ENCODE measurements around the gene MAML3.

The MAML3 gene

DNA sequence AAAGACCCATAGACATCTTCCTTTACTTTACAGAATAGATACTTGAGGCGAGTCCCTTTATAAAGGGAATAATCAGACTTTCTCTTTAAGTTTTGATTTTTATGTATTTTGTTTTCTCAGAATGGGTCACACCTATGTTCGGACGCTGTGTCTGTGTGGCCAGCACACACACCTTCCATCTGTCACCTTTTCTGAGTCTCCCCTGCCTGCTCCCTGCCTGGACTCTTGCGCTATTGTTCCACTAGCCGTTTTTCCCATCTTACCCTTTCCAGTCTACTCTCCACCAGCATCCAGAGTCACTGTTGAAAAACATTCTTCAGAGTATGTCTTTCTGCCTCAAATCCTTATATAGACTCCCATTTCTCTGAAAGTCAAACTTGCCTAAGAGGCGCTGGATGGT is 236.1 kb downstream of the MAML3 start:
- H3K4me1 ChIP-seq (ENCODE audit: insufficient read depth, low read length, severe bottlenecking): no peaks in the 10 kb centered on the region
- no peaks in the 10 kb centered on the region for H3F3A ChIP-seq (ENCODE audit: insufficient read depth, low read length)
- H4K20me1 ChIP-seq (ENCODE audit: insufficient read depth, low read length): no peaks in the 10 kb centered on the region
- H3K9me3 ChIP-seq (ENCODE audit: low read length): no peaks in the 10 kb centered on the region
- H3K27me3 ChIP-seq (ENCODE audit: insufficient read depth, low read length): no peaks in the 10 kb centered on the region
- H3K27ac ChIP-seq (ENCODE audit: low read depth, low read length, poor library complexity, severe bottlenecking): no peak overlapping the region
- H3K4me2 ChIP-seq (ENCODE audit: low read length): no peak overlapping the region
- H3K9me2 ChIP-seq (ENCODE audit: low read depth, low read length): no peaks in the 10 kb centered on the region
- TF ChIP-seq EZH2 (IDR thresholded peaks at IDR 0.05; ENCODE audit: borderline replicate concordance, low read length): no peak
- TF ChIP-seq, protein P1, sequence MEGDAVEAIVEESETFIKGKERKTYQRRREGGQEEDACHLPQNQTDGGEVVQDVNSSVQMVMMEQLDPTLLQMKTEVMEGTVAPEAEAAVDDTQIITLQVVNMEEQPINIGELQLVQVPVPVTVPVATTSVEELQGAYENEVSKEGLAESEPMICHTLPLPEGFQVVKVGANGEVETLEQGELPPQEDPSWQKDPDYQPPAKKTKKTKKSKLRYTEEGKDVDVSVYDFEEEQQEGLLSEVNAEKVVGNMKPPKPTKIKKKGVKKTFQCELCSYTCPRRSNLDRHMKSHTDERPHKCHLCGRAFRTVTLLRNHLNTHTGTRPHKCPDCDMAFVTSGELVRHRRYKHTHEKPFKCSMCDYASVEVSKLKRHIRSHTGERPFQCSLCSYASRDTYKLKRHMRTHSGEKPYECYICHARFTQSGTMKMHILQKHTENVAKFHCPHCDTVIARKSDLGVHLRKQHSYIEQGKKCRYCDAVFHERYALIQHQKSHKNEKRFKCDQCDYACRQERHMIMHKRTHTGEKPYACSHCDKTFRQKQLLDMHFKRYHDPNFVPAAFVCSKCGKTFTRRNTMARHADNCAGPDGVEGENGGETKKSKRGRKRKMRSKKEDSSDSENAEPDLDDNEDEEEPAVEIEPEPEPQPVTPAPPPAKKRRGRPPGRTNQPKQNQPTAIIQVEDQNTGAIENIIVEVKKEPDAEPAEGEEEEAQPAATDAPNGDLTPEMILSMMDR (IDR thresholded peaks at IDR 0.05; ENCODE audit: low read length): no peak
- H3K79me2 ChIP-seq (ENCODE audit: insufficient read depth, low read length): no peaks in the 10 kb centered on the region
- H2AFZ ChIP-seq (ENCODE audit: low read length): no peak overlapping the region
- H3K4me3 ChIP-seq (ENCODE audit: low read depth, low read length, poor library complexity, severe bottlenecking): no peak overlapping the region
- no peaks in the 10 kb centered on the region for H3K36me3 ChIP-seq (ENCODE audit: insufficient read depth, low read length)
- H3K9ac ChIP-seq (ENCODE audit: low read length): no peak overlapping the region

DNA sequence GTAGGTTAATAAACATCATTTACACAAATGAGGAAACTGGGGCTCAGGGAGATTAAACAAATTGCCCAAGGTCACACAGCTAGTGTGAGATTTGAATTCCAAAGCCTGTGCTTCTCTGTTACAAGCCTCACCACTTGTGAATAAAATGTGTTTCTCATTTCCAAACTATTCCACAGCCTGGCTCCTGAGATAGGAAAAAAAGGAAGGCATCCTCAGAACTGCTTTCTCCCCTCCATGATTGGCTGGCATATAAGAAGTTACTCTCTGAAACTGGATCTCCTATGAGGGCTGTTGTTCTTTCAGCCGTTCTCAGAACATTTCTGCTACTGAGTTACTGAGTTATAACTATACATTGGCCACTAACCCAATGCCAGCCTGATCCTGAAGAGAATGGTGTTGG is 237.9 kb downstream of the MAML3 start:
- Histone ChIP-seq H3K27me3 (ENCODE audit: insufficient read depth, low read length) (no peaks in the 10 kb centered on the region), H3K79me2 (ENCODE audit: insufficient read depth, low read length) (no peaks in the 10 kb centered on the region), H3K9me2 (ENCODE audit: low read depth, low read length) (no peaks in the 10 kb centered on the region), H3K4me1 (ENCODE audit: insufficient read depth, low read length, severe bottlenecking) (no peaks in the 10 kb centered on the region), H3K9me3 (ENCODE audit: low read length) (no peaks in the 10 kb centered on the region), H3F3A (ENCODE audit: insufficient read depth, low read length) (no peaks in the 10 kb centered on the region), H3K4me3 (ENCODE audit: low read depth, low read length, poor library complexity, severe bottlenecking) (no peak overlapping the region), H3K9ac (ENCODE audit: low read length) (no peak overlapping the region), H3K4me2 (ENCODE audit: low read length) (no peak overlapping the region), H3K27ac (ENCODE audit: low read depth, low read length, poor library complexity, severe bottlenecking) (no peak overlapping the region), H2AFZ (ENCODE audit: low read length) (no peak overlapping the region), H4K20me1 (ENCODE audit: insufficient read depth, low read length) (no peaks in the 10 kb centered on the region), H3K36me3 (ENCODE audit: insufficient read depth, low read length) (no peaks in the 10 kb centered on the region)
- TF ChIP-seq, protein P1 (IDR thresholded peaks at IDR 0.05; ENCODE audit: low read length): no peak
- TF ChIP-seq EZH2 (IDR thresholded peaks at IDR 0.05; ENCODE audit: borderline replicate concordance, low read length): no peak

DNA sequence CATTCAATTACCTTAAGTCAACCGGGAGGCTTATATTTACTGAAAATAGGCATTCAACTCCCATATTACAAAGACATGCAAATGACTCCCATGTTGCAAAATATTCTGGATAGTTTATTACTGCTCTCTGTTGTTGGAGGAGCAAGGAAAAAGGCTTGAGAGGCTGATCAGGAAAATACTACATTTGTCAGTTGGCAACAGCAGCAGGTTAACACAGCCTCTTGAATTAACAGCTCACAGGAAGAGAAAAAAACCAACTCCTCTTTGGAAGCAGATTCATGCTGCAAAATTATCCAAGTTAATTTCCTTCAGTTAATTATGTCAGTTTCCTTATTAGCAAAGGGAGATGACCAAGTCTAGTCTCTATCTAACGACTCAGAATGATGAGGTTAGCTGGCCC is 238.9 kb downstream of the MAML3 start:
- Histone ChIP-seq H3K27ac (ENCODE audit: low read depth, low read length, poor library complexity, severe bottlenecking) (no peak overlapping the region), H3K4me1 (ENCODE audit: insufficient read depth, low read length, severe bottlenecking) (no peaks in the 10 kb centered on the region), H3K9me2 (ENCODE audit: low read depth, low read length) (no peaks in the 10 kb centered on the region), H2AFZ (ENCODE audit: low read length) (no peak overlapping the region), H3K4me3 (ENCODE audit: low read depth, low read length, poor library complexity, severe bottlenecking) (no peak overlapping the region), H3K79me2 (ENCODE audit: insufficient read depth, low read length) (no peaks in the 10 kb centered on the region), H3K4me2 (ENCODE audit: low read length) (no peak overlapping the region), H3K27me3 (ENCODE audit: insufficient read depth, low read length) (no peaks in the 10 kb centered on the region), H3K9ac (ENCODE audit: low read length) (no peak overlapping the region), H3K36me3 (ENCODE audit: insufficient read depth, low read length) (no peaks in the 10 kb centered on the region), H3F3A (ENCODE audit: insufficient read depth, low read length) (no peaks in the 10 kb centered on the region), H3K9me3 (ENCODE audit: low read length) (no peaks in the 10 kb centered on the region), H4K20me1 (ENCODE audit: insufficient read depth, low read length) (no peaks in the 10 kb centered on the region)
- TF ChIP-seq, protein P1 (IDR thresholded peaks at IDR 0.05; ENCODE audit: low read length): no peak
- TF ChIP-seq EZH2 (IDR thresholded peaks at IDR 0.05; ENCODE audit: borderline replicate concordance, low read length): no peak
